ENCODE measurements around the gene DTNB.

DTNB gene

DNA sequence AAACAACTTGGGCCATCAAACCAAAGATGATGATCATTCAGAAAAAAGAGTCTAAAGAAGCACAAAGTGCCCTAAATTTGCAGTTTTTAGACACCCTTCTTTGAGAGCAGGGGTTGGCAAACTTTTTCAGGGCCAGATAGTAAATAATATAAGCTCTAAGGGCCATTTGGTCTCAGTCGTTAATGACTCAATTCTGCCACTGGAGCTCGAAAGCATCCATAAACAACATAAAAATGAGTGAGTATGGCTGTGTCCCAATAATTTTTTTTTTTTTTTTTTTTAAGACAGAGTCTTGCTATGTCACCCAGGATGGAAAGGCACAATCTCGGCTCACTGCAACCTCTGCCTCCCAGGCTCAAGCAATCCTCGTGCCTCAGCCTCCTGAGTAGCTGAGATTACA, 152.3 kb downstream of the DTNB start:
- TF ChIP-seq GABPA (IDR thresholded peaks at IDR 0.05; ENCODE audit: low read depth) (no peak), SPI1 (IDR thresholded peaks at IDR 0.05; ENCODE audit: borderline replicate concordance, low read depth) (no peak), POLR2AphosphoS5 (IDR thresholded peaks at IDR 0.05; ENCODE audit: low read depth) (no peak)
- TF ChIP-seq, protein P1, sequence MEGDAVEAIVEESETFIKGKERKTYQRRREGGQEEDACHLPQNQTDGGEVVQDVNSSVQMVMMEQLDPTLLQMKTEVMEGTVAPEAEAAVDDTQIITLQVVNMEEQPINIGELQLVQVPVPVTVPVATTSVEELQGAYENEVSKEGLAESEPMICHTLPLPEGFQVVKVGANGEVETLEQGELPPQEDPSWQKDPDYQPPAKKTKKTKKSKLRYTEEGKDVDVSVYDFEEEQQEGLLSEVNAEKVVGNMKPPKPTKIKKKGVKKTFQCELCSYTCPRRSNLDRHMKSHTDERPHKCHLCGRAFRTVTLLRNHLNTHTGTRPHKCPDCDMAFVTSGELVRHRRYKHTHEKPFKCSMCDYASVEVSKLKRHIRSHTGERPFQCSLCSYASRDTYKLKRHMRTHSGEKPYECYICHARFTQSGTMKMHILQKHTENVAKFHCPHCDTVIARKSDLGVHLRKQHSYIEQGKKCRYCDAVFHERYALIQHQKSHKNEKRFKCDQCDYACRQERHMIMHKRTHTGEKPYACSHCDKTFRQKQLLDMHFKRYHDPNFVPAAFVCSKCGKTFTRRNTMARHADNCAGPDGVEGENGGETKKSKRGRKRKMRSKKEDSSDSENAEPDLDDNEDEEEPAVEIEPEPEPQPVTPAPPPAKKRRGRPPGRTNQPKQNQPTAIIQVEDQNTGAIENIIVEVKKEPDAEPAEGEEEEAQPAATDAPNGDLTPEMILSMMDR (IDR thresholded peaks at IDR 0.05; ENCODE audit: insufficient read depth, low read length), result no peak
- TF ChIP-seq, protein P2, sequence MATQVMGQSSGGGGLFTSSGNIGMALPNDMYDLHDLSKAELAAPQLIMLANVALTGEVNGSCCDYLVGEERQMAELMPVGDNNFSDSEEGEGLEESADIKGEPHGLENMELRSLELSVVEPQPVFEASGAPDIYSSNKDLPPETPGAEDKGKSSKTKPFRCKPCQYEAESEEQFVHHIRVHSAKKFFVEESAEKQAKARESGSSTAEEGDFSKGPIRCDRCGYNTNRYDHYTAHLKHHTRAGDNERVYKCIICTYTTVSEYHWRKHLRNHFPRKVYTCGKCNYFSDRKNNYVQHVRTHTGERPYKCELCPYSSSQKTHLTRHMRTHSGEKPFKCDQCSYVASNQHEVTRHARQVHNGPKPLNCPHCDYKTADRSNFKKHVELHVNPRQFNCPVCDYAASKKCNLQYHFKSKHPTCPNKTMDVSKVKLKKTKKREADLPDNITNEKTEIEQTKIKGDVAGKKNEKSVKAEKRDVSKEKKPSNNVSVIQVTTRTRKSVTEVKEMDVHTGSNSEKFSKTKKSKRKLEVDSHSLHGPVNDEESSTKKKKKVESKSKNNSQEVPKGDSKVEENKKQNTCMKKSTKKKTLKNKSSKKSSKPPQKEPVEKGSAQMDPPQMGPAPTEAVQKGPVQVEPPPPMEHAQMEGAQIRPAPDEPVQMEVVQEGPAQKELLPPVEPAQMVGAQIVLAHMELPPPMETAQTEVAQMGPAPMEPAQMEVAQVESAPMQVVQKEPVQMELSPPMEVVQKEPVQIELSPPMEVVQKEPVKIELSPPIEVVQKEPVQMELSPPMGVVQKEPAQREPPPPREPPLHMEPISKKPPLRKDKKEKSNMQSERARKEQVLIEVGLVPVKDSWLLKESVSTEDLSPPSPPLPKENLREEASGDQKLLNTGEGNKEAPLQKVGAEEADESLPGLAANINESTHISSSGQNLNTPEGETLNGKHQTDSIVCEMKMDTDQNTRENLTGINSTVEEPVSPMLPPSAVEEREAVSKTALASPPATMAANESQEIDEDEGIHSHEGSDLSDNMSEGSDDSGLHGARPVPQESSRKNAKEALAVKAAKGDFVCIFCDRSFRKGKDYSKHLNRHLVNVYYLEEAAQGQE (IDR thresholded peaks at IDR 0.05; ENCODE audit: insufficient replicate concordance, low read depth), result no peak

DNA sequence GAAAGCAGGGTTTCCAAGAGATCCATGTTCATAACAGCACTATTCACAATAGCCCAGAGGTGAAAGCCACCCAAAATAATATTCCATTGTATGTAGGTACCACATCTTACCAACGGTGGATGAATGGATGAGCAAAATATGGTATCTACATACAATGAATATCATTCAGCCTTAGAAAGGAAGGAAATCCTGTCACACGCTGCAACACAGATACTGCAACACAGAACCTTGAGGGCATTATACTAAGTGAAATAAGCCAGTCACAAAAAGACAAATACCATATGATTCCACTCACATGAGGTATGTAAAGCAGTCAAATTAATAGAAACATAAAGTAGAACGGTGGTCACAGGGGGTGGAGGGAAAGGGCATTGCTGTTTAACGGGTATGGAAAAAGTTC, 155.7 kb downstream of the DTNB start:
- H3K27me3 ChIP-seq (ENCODE audit: insufficient read depth, poor library complexity, severe bottlenecking), result no peaks in the 10 kb centered on the region
- TF ChIP-seq POLR2AphosphoS5 (IDR thresholded peaks at IDR 0.05; ENCODE audit: low read depth), result no peak
- TF ChIP-seq, protein P2 (IDR thresholded peaks at IDR 0.05; ENCODE audit: insufficient replicate concordance, low read depth), result no peak
- no peak for TF ChIP-seq GABPA (IDR thresholded peaks at IDR 0.05; ENCODE audit: low read depth)
- TF ChIP-seq, protein P1 (IDR thresholded peaks at IDR 0.05; ENCODE audit: insufficient read depth, low read length), result no peak
- no peak for TF ChIP-seq SPI1 (IDR thresholded peaks at IDR 0.05; ENCODE audit: borderline replicate concordance, low read depth)
- no peak overlapping the region for H3K27ac ChIP-seq (replicated peaks)
- H3K4me3 ChIP-seq (replicated peaks; ENCODE audit: insufficient read depth, low read length), result no peak overlapping the region
- DNase-seq (ENCODE audit: low read depth in 1 of 2, low spot score in 1 of 2), result no peak

More for the DNA sequence above, 152.3 kb downstream of the DTNB start:
- H3K27ac ChIP-seq (replicated peaks), result no peak overlapping the region
- no peak for DNase-seq (ENCODE audit: low read depth in 1 of 2, low spot score in 1 of 2)
- H3K4me3 ChIP-seq (replicated peaks; ENCODE audit: insufficient read depth, low read length), result no peak overlapping the region
- no peaks in the 10 kb centered on the region for H3K27me3 ChIP-seq (ENCODE audit: insufficient read depth, poor library complexity, severe bottlenecking)

DNA sequence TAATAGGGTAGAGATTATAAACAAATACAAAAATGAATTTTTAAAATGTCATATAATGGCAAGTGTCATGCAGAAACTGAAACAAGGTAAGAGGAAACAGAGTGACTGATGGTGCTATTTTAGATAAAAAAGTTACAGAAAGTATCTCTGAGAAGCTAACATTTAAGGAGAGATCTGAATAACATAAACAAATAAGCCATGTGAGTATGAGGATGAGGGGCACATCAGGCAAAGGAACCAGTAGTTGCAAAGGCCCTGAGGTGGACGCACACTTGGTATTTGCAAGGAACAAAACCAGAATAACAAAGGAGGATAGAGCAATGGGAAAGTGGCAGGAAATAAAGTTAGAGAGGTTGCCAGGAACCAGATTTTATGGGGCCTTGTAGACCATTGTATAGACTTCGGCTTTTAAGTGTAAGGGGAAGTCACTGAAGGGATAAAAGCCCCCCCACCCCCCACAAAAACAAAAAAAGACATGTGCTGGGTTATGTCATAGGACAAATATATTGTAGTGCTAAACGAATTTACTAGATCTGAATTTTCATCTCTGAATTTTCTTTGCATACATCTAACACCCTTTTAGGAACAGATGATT, 159.2 kb downstream of the DTNB start:
- DNase-seq (ENCODE audit: low read depth in 1 of 2, low spot score in 1 of 2), result no peak
- Histone ChIP-seq H3K27ac (replicated peaks) (no peak overlapping the region), H3K4me3 (replicated peaks; ENCODE audit: insufficient read depth, low read length) (no peak overlapping the region), H3K27me3 (ENCODE audit: insufficient read depth, poor library complexity, severe bottlenecking) (no peaks in the 10 kb centered on the region)
- TF ChIP-seq SPI1 (IDR thresholded peaks at IDR 0.05; ENCODE audit: borderline replicate concordance, low read depth) (no peak), POLR2AphosphoS5 (IDR thresholded peaks at IDR 0.05; ENCODE audit: low read depth) (no peak), GABPA (IDR thresholded peaks at IDR 0.05; ENCODE audit: low read depth) (no peak)
- TF ChIP-seq, protein P1 (IDR thresholded peaks at IDR 0.05; ENCODE audit: insufficient read depth, low read length), result no peak
- TF ChIP-seq, protein P2 (IDR thresholded peaks at IDR 0.05; ENCODE audit: insufficient replicate concordance, low read depth), result no peak
